ENCODE measurements around the gene BTBD1.
"Not testable (repeated sequence)": the region's sequence is repeated elsewhere in the genome, so short reads cannot be mapped to it uniquely, and the experiment has no call there.

BTBD1 gene

GRCh38 chr15:83092309-83092976, 25.4 kb upstream of the BTBD1 start:
- H3K9me3 ChIP-seq, result no peaks in the 10 kb centered on the region
- peaks cover 4% of the 10 kb centered on the region for H3K27me3 ChIP-seq
- H3K36me3 ChIP-seq, result no peaks in the 10 kb centered on the region
- H3K27ac ChIP-seq, result peak overlapping the region; percentile 51
- no peak overlapping the region for H3K4me3 ChIP-seq (ENCODE audit: low read depth in 1 of 2, low read length in 1 of 2)
- peaks cover 0 to 4% of the 10 kb centered on the region in 2 experiments for H3K4me1 ChIP-seq (ENCODE audit: control insufficient read depth in 1 of 2, insufficient read depth in 1 of 2, low read depth in 1 of 2, low read length in 1 of 2)
- TF ChIP-seq CTCF (IDR thresholded peaks at IDR 0.05), result no peak

- not testable (repeated sequence) for H3K9me3 ChIP-seq; H3K4me1 ChIP-seq (ENCODE audit: control insufficient read depth in 1 of 2, insufficient read depth in 1 of 2, low read depth in 1 of 2, low read length in 1 of 2); H3K27me3 ChIP-seq; H3K36me3 ChIP-seq; H3K4me3 ChIP-seq (ENCODE audit: low read depth in 1 of 2, low read length in 1 of 2)
- peak overlapping the region; percentile 51 for H3K27ac ChIP-seq
Measured at GRCh38 chr15:83091965-83092308, 24.9 kb upstream of the BTBD1 start.

GRCh38 chr15:83090465-83090864, 23.4 kb upstream of the BTBD1 start:
- H3K36me3 ChIP-seq, result no peaks in the 10 kb centered on the region
- H3K27ac ChIP-seq, result no peak overlapping the region
- H3K4me1 ChIP-seq (ENCODE audit: control insufficient read depth in 1 of 2, insufficient read depth in 1 of 2, low read depth in 1 of 2, low read length in 1 of 2), result peaks cover 0 to 4% of the 10 kb centered on the region in 2 experiments
- TF ChIP-seq CTCF (IDR thresholded peaks at IDR 0.05), result no peak
- no peaks in the 10 kb centered on the region for H3K27me3 ChIP-seq
- H3K9me3 ChIP-seq, result no peaks in the 10 kb centered on the region
- no peak overlapping the region for H3K4me3 ChIP-seq (ENCODE audit: low read depth in 1 of 2, low read length in 1 of 2)

- Histone ChIP-seq H3K4me1 (ENCODE audit: control insufficient read depth in 1 of 2, insufficient read depth in 1 of 2, low read depth in 1 of 2, low read length in 1 of 2) (peaks cover 0 to 4% of the 10 kb centered on the region in 2 experiments), H3K27me3 (no peaks in the 10 kb centered on the region), H3K36me3 (no peaks in the 10 kb centered on the region), H3K9me3 (no peaks in the 10 kb centered on the region), H3K4me3 (ENCODE audit: low read depth in 1 of 2, low read length in 1 of 2) (no peak overlapping the region), H3K27ac (no peak overlapping the region)
- TF ChIP-seq CTCF (IDR thresholded peaks at IDR 0.05), result no peak
Measured at GRCh38 chr15:83088876-83089275, 21.8 kb upstream of the BTBD1 start.

- no peak for TF ChIP-seq CTCF (IDR thresholded peaks at IDR 0.05)
- Histone ChIP-seq H3K9me3 (no peaks in the 10 kb centered on the region), H3K4me3 (ENCODE audit: low read depth in 1 of 2, low read length in 1 of 2) (no peak overlapping the region), H3K27ac (no peak overlapping the region), H3K27me3 (peaks cover 2% of the 10 kb centered on the region), H3K36me3 (no peaks in the 10 kb centered on the region), H3K4me1 (ENCODE audit: control insufficient read depth in 1 of 2, insufficient read depth in 1 of 2, low read depth in 1 of 2, low read length in 1 of 2) (peaks cover 0 to 4% of the 10 kb centered on the region in 2 experiments)
Measured at GRCh38 chr15:83087576-83087975, 20.5 kb upstream of the BTBD1 start.

GRCh38 chr15:83085864-83086552, 19.0 kb upstream of the BTBD1 start:
- not testable (repeated sequence) for H3K27ac ChIP-seq; H3K36me3 ChIP-seq; H3K4me1 ChIP-seq (ENCODE audit: control insufficient read depth in 1 of 2, insufficient read depth in 1 of 2, low read depth in 1 of 2, low read length in 1 of 2); H3K27me3 ChIP-seq; H3K4me3 ChIP-seq (ENCODE audit: low read depth in 1 of 2, low read length in 1 of 2); H3K9me3 ChIP-seq

GRCh38 chr15:83085461-83085860, 18.4 kb upstream of the BTBD1 start:
- H3K27me3 ChIP-seq, result peaks cover 13% of the 10 kb centered on the region
- not testable (repeated sequence) for H3K27ac ChIP-seq; H3K4me1 ChIP-seq (ENCODE audit: control insufficient read depth in 1 of 2, insufficient read depth in 1 of 2, low read depth in 1 of 2, low read length in 1 of 2); H3K9me3 ChIP-seq; H3K4me3 ChIP-seq (ENCODE audit: low read depth in 1 of 2, low read length in 1 of 2); H3K36me3 ChIP-seq
